Regular cardiac myocyte (primary cell): ENCODE results near the gene IL6ST. TPM values are rescaled to one million over a fixed set of nuclear protein-coding genes. Genes with fewer than 3 reads are reported as not detected.

Experiments used
- total RNA-seq: library from RNA; depleted of rRNA; stranded (reverse); fragments of >200 nt; gene quantifications from 2 replicates; pipeline ENCODE4 v1.2.3, GENCODE V29; 2014

Gene IL6ST
- total RNA-seq: 638 and 849 TPM in 2 replicates

DNA sequence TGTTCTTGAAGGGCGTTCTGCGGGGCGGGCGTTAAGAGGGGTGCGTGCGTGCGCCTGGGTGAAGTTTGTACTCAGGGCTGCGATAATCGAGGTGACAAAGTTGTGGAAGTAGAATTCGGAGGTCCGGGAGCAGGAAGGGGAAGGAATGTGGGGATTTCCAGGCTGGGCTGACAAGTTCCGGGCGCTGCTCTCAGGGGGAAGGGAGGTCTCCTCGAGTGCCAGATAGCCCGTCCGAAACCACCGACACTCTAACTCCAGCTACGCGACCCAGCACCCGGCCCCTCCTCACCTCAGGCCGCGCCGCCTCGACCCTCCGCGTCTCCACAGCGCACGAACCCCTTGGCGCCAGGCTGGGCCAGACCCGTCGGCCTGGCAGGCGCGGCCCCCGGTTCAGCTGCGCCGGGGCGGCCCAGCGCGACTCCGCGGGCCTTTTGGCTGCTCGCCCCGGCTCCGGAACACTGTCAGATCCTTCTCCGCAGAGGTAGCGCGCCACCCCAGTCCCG, at the start of gene IL6ST:
Gene IL6ST, minus strand, starts transcription at position 469 of the 503 bp plus-strand sequence. CDS start 18,685 bp downstream, outside the sequence.

Other genes starting within 250 kb of the IL6ST start
- gene IL31RA, start 143.6 kb downstream of the IL6ST start, total RNA-seq: under 0.01 and 0.19 TPM in 2 replicates
- gene ANKRD55, start 238.4 kb upstream of the IL6ST start, total RNA-seq: under 0.01 TPM in 1 of 2 replicates, not detected in the other